ENCODE measurements around the gene SMG5. TPM values are rescaled to one million over a fixed set of nuclear protein-coding genes. Genes with fewer than 3 reads are reported as not detected.

The SMG5 gene
- total RNA-seq: 72.1 and 76.0 TPM in 2 replicates

GRCh38 chr1:156282479-156283222 is at the start of gene SMG5:
Gene SMG5 (minus strand): TSS chr1:156282825. CDS start chr1:156282680, 145 bp downstream.

GRCh38 chr1:156298852-156299357 is 16.3 kb upstream of the SMG5 start, which contains the start of gene VHLL:
Gene VHLL (minus strand): TSS chr1:156299307. CDS start chr1:156299189, 118 bp downstream.

GRCh38 chr1:156295391-156295947 is 12.8 kb upstream of the SMG5 start, which contains the start of gene GLMP:
Gene GLMP (minus strand): TSS chr1:156295679. CDS start chr1:156295645, 34 bp downstream.

GRCh38 chr1:156284112-156284511 is 1.5 kb upstream of the SMG5 start, which contains the start of gene TMEM79:
Gene TMEM79 (plus strand): TSS chr1:156284325. CDS start chr1:156285227, 902 bp downstream.

GRCh38 chr1:156247460-156248322 is 34.9 kb downstream of the SMG5 start, which contains the start of gene PAQR6:
Gene PAQR6 (minus strand): TSS chr1:156248056. CDS start chr1:156246731, 1,325 bp downstream.

GRCh38 chr1:156241926-156242325 is 40.7 kb downstream of the SMG5 start, which contains the start of gene BGLAP:
Gene BGLAP (plus strand): TSS chr1:156242184. CDS start chr1:156242232, 48 bp downstream.

GRCh38 chr1:156212833-156213643 is 69.6 kb downstream of the SMG5 start, which contains the start of gene PMF1:
Gene PMF1 (plus strand): TSS chr1:156213007. CDS start chr1:156213016, 9 bp downstream.

Other genes with a start within 250 kb of the SMG5 start
- gene UBQLN4, start 229.0 kb downstream of the SMG5 start, total RNA-seq: 30.1 and 30.8 TPM in 2 replicates
- 93.0 and 94.1 TPM in 2 replicates for gene LAMTOR2, start 228.0 kb downstream of the SMG5 start, total RNA-seq
- not detected in 2 replicates for gene RAB25, start 221.7 kb downstream of the SMG5 start, total RNA-seq
- 1.8 and 2.8 TPM in 2 replicates for gene MEX3A, start 200.4 kb downstream of the SMG5 start, total RNA-seq
- gene LMNA, start 168.1 kb downstream of the SMG5 start, total RNA-seq: 1,062 and 1,120 TPM in 2 replicates
- gene SEMA4A, start 129.2 kb downstream of the SMG5 start, total RNA-seq: 0.49 and 1.1 TPM in 2 replicates
- gene SLC25A44, start 88.7 kb downstream of the SMG5 start, total RNA-seq: 15.1 and 17.5 TPM in 2 replicates
- gene PMF1, start 69.8 kb downstream of the SMG5 start, total RNA-seq: 102 and 103 TPM in 2 replicates
- not detected in 2 replicates for gene BGLAP, start 40.6 kb downstream of the SMG5 start, total RNA-seq
- 0.20 TPM in 1 of 2 replicates, not detected in the other for gene PAQR6, start 34.8 kb downstream of the SMG5 start, total RNA-seq
- 1.6 and 2.3 TPM in 2 replicates for gene TMEM79, start 1.5 kb upstream of the SMG5 start, total RNA-seq
- gene GLMP, start 12.9 kb upstream of the SMG5 start, total RNA-seq: 105 and 123 TPM in 2 replicates
- not detected in 2 replicates for gene VHLL, start 16.5 kb upstream of the SMG5 start, total RNA-seq
- 398 and 431 TPM in 2 replicates for gene CCT3, start 55.5 kb upstream of the SMG5 start, total RNA-seq
- gene TSACC, start 55.7 kb upstream of the SMG5 start, total RNA-seq: 2.4 TPM in 1 of 2 replicates, not detected in the other
- not detected in 2 replicates for gene RHBG, start 86.4 kb upstream of the SMG5 start, total RNA-seq
- gene MEF2D, start 217.9 kb upstream of the SMG5 start, total RNA-seq: 30.1 and 32.3 TPM in 2 replicates